ENCODE data around the gene ZSCAN31.

DNA sequence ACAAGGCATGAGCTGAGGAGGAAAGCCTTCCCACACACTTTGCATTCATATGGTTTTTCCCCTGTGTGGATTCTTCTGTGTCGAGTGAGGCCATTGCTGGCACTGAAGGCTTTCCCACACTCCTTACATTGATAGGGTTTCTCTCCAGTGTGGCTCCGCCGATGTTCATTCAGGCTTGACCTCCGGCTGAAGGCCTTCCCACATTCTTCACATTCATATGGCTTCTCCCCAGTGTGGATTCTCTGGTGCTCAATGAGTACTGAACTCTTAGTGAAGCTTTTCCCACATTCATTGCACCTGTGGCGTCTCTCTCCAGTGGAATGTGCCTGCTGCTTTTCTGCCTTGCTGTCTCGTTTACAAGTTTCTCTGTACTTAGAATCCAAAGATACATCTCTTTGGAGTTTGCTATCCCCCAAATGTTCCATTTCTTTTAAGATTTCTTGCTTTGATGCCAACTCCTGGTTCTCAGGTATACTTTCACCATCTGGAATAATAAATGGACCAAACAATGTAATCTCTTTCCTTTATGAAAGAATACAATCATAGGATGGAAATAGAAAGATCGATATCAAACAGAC lies 9.5 kb downstream of the ZSCAN31 start:
- no peak for TF ChIP-seq KDM1A (IDR thresholded peaks at IDR 0.05; ENCODE audit: low read depth)
- no peak for TF ChIP-seq POLR2A (IDR thresholded peaks at IDR 0.05; ENCODE audit: low read length)
